ENCODE data around the gene KAZN. TPM values are rescaled to one million over a fixed set of nuclear protein-coding genes. Genes with fewer than 3 reads are reported as not detected.

KAZN gene
- polyA plus RNA-seq, 1 donor from 2014 or later = 20.6 TPM

DNA sequence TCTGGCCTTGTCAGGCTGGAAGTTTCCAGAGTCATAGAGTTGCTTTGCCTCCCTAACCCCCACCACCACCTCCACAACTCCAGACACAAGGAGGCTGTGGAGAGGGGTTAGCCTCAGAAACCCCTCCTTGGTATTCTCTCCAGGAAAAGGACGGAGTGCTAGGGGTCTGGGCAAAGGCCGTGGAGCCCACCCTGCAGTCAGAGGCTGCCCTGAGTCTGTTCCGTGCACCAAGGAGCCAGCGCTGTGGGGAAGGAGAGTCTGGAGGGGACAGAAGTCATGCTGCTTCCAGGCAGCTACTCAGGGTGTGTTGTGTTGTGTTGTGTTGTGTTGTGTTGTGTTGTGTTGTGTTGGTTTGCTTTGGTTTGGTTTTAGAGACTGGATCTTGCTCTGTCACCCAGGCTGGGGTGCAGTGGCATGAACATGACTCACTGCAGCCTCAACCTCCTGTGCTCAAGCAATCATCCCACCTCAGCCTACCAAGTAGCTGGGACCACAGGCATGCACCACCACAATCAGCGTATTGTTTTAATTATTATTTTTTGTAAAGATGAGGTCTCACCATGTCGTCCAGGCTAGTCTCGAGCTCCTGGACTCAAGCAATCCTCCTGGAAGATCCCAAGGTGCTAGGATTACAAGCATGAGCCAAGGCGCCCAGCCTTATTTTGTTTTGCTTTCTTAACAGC is 432.9 kb downstream of the KAZN start:
- Histone ChIP-seq H3K27ac (ENCODE audit: low read length) (no peak overlapping the region), H3K79me2 (replicated peaks; ENCODE audit: insufficient read depth, low read length) (no peaks in the 10 kb centered on the region), H3K9me2 (ENCODE audit: insufficient read depth, low read length) (no peaks in the 10 kb centered on the region), H3K4me3 (ENCODE audit: low read length) (no peak overlapping the region), H4K20me1 (ENCODE audit: insufficient read depth) (no peaks in the 10 kb centered on the region), H3K4me2 (ENCODE audit: low read length) (no peak overlapping the region), H3F3A (ENCODE audit: insufficient read depth, low read length, poor library complexity, severe bottlenecking) (no peaks in the 10 kb centered on the region), H3K9me3 (ENCODE audit: low read length) (no peaks in the 10 kb centered on the region), H3K9ac (ENCODE audit: low read length) (no peak overlapping the region), H3K27me3 (ENCODE audit: insufficient read depth, low read depth, low read length) (no peaks in the 10 kb centered on the region), H3K36me3 (ENCODE audit: insufficient read depth, low read length) (no peaks in the 10 kb centered on the region), H2AFZ (ENCODE audit: low read depth, low read length) (no peak overlapping the region)
- TF ChIP-seq RAD21 (conservative IDR thresholded peaks at IDR 0.05) = no peak
- TF ChIP-seq MXI1 (conservative IDR thresholded peaks at IDR 0.05; ENCODE audit: poor library complexity, severe bottlenecking) = no peak
- TF ChIP-seq EP300 (conservative IDR thresholded peaks at IDR 0.05; ENCODE audit: poor library complexity, severe bottlenecking) = no peak
- TF ChIP-seq, protein P1, sequence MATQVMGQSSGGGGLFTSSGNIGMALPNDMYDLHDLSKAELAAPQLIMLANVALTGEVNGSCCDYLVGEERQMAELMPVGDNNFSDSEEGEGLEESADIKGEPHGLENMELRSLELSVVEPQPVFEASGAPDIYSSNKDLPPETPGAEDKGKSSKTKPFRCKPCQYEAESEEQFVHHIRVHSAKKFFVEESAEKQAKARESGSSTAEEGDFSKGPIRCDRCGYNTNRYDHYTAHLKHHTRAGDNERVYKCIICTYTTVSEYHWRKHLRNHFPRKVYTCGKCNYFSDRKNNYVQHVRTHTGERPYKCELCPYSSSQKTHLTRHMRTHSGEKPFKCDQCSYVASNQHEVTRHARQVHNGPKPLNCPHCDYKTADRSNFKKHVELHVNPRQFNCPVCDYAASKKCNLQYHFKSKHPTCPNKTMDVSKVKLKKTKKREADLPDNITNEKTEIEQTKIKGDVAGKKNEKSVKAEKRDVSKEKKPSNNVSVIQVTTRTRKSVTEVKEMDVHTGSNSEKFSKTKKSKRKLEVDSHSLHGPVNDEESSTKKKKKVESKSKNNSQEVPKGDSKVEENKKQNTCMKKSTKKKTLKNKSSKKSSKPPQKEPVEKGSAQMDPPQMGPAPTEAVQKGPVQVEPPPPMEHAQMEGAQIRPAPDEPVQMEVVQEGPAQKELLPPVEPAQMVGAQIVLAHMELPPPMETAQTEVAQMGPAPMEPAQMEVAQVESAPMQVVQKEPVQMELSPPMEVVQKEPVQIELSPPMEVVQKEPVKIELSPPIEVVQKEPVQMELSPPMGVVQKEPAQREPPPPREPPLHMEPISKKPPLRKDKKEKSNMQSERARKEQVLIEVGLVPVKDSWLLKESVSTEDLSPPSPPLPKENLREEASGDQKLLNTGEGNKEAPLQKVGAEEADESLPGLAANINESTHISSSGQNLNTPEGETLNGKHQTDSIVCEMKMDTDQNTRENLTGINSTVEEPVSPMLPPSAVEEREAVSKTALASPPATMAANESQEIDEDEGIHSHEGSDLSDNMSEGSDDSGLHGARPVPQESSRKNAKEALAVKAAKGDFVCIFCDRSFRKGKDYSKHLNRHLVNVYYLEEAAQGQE (IDR thresholded peaks at IDR 0.05; ENCODE audit: borderline replicate concordance) = no peak
- TF ChIP-seq, protein P2, sequence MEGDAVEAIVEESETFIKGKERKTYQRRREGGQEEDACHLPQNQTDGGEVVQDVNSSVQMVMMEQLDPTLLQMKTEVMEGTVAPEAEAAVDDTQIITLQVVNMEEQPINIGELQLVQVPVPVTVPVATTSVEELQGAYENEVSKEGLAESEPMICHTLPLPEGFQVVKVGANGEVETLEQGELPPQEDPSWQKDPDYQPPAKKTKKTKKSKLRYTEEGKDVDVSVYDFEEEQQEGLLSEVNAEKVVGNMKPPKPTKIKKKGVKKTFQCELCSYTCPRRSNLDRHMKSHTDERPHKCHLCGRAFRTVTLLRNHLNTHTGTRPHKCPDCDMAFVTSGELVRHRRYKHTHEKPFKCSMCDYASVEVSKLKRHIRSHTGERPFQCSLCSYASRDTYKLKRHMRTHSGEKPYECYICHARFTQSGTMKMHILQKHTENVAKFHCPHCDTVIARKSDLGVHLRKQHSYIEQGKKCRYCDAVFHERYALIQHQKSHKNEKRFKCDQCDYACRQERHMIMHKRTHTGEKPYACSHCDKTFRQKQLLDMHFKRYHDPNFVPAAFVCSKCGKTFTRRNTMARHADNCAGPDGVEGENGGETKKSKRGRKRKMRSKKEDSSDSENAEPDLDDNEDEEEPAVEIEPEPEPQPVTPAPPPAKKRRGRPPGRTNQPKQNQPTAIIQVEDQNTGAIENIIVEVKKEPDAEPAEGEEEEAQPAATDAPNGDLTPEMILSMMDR (IDR thresholded peaks at IDR 0.05; ENCODE audit: poor library complexity, severe bottlenecking) = no peak
- no peak for TF ChIP-seq EZH2 (IDR thresholded peaks at IDR 0.05; ENCODE audit: borderline replicate concordance, insufficient read depth, low read length, poor library complexity, severe bottlenecking)
- TF ChIP-seq SMC3 (conservative IDR thresholded peaks at IDR 0.05; ENCODE audit: poor library complexity) = no peak
- TF ChIP-seq POLR2AphosphoS5 (IDR thresholded peaks at IDR 0.05) = no peak
- no peak for TF ChIP-seq TAF1 (IDR thresholded peaks at IDR 0.05; ENCODE audit: low read depth)

DNA sequence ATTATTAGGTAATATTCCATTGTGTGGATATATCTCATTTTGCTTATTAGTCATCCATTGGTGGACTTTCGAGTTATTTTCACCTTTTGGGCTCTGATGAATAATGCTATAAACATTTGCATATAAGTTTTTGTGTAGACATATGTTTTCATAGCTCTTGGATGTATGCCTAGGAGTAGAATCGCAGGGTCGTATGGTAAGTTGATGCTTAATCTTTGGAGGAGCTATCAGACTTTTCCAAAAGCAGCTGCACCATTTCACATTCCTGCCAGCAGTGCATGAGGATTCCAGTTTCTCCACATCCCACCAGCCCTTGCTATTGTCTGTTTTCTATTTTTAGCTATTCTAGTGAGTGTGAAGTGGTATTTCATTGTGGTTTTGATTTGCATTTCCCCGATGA is 434.8 kb downstream of the KAZN start:
- H3K27me3 ChIP-seq (ENCODE audit: insufficient read depth, low read depth, low read length) = no peaks in the 10 kb centered on the region
- H3K27ac ChIP-seq (ENCODE audit: low read length) = no peak overlapping the region
- no peak overlapping the region for H3K4me2 ChIP-seq (ENCODE audit: low read length)
- no peaks in the 10 kb centered on the region for H3K36me3 ChIP-seq (ENCODE audit: insufficient read depth, low read length)
- H3K9me2 ChIP-seq (ENCODE audit: insufficient read depth, low read length) = no peaks in the 10 kb centered on the region
- no peaks in the 10 kb centered on the region for H3K79me2 ChIP-seq (replicated peaks; ENCODE audit: insufficient read depth, low read length)
- no peaks in the 10 kb centered on the region for H4K20me1 ChIP-seq (ENCODE audit: insufficient read depth)
- TF ChIP-seq EP300 (conservative IDR thresholded peaks at IDR 0.05; ENCODE audit: poor library complexity, severe bottlenecking) = no peak
- TF ChIP-seq SMC3 (conservative IDR thresholded peaks at IDR 0.05; ENCODE audit: poor library complexity) = no peak
- TF ChIP-seq, protein P2 (IDR thresholded peaks at IDR 0.05; ENCODE audit: poor library complexity, severe bottlenecking) = no peak
- TF ChIP-seq EZH2 (IDR thresholded peaks at IDR 0.05; ENCODE audit: borderline replicate concordance, insufficient read depth, low read length, poor library complexity, severe bottlenecking) = no peak
- TF ChIP-seq, protein P1 (IDR thresholded peaks at IDR 0.05; ENCODE audit: borderline replicate concordance) = no peak
- no peak for TF ChIP-seq POLR2AphosphoS5 (IDR thresholded peaks at IDR 0.05)
- no peak for TF ChIP-seq TAF1 (IDR thresholded peaks at IDR 0.05; ENCODE audit: low read depth)
- TF ChIP-seq MXI1 (conservative IDR thresholded peaks at IDR 0.05; ENCODE audit: poor library complexity, severe bottlenecking) = no peak
- TF ChIP-seq RAD21 (conservative IDR thresholded peaks at IDR 0.05) = no peak
- H3K4me3 ChIP-seq (ENCODE audit: low read length) = no peak overlapping the region
- H3K9me3 ChIP-seq (ENCODE audit: low read length) = no peaks in the 10 kb centered on the region
- no peak overlapping the region for H3K9ac ChIP-seq (ENCODE audit: low read length)
- no peaks in the 10 kb centered on the region for H3F3A ChIP-seq (ENCODE audit: insufficient read depth, low read length, poor library complexity, severe bottlenecking)
- H2AFZ ChIP-seq (ENCODE audit: low read depth, low read length) = no peak overlapping the region
